GM19099 (cell line): Measurements from ENCODE around the gene LRFN4.

Experiments
- POLR2A ChIP-seq: IDR thresholded peaks from 3 replicates; pipeline ENCODE4 v1.6.1; 2011; ENCODE audit warnings: low read depth; ENCODE audit not compliant: insufficient read length; ENCODE audit errors: extremely low read depth

LRFN4 gene

GRCh38 chr11:66883016-66883965 is 26.4 kb downstream of the LRFN4 start:
- TF ChIP-seq POLR2A = no peak

GRCh38 chr11:66884443-66884842 is 27.6 kb downstream of the LRFN4 start:
- no peak for TF ChIP-seq POLR2A

GRCh38 chr11:66885469-66885868 is 28.6 kb downstream of the LRFN4 start:
- TF ChIP-seq POLR2A = no peak

- TF ChIP-seq POLR2A = no peak
Measured at GRCh38 chr11:66885950-66886440, 29.1 kb downstream of the LRFN4 start.

- no peak for TF ChIP-seq POLR2A
Measured at GRCh38 chr11:66886671-66887221, 29.9 kb downstream of the LRFN4 start.

GRCh38 chr11:66887526-66887925 is 30.7 kb downstream of the LRFN4 start:
- TF ChIP-seq POLR2A = no peak

GRCh38 chr11:66888282-66888681 is 31.4 kb downstream of the LRFN4 start:
- TF ChIP-seq POLR2A = no peak

GRCh38 chr11:66889960-66890359 is 33.1 kb downstream of the LRFN4 start:
- no peak for TF ChIP-seq POLR2A

- TF ChIP-seq POLR2A = no peak
Measured at GRCh38 chr11:66891851-66892660, 35.2 kb downstream of the LRFN4 start.

GRCh38 chr11:66892911-66893310 is 36.0 kb downstream of the LRFN4 start:
- no peak for TF ChIP-seq POLR2A

- TF ChIP-seq POLR2A = no peak
Measured at GRCh38 chr11:66894141-66894540, 37.3 kb downstream of the LRFN4 start.

GRCh38 chr11:66901964-66902390 is 45.1 kb downstream of the LRFN4 start:
- TF ChIP-seq POLR2A = no peak

- TF ChIP-seq POLR2A = no peak
Measured at GRCh38 chr11:66902486-66903177, 45.8 kb downstream of the LRFN4 start.

GRCh38 chr11:66904055-66904454 is 47.2 kb downstream of the LRFN4 start:
- no peak for TF ChIP-seq POLR2A

- no peak for TF ChIP-seq POLR2A
Measured at GRCh38 chr11:66904561-66904960, 47.7 kb downstream of the LRFN4 start.

- no peak for TF ChIP-seq POLR2A
Measured at GRCh38 chr11:66904981-66905521, 48.2 kb downstream of the LRFN4 start.
